Vagina (tissue), 2 donors: ENCODE measurements around the gene OSBPL10. TPM values are rescaled to one million over a fixed set of nuclear protein-coding genes. Genes with fewer than 3 reads are reported as not detected.

Experiments used
- DNase-seq, 2 donors: peaks; one replicate each; pipeline ENCODE4 v3.0.0-alpha.2; 2017; ENCODE audit errors: extremely low spot score in 2 of 2
- H3K27ac ChIP-seq: fragments of 200-600 bp; sonication (generic); one replicate; pipeline ENCODE4 v1.5.1; 2019
- H3K27me3 ChIP-seq: fragments of 200-600 bp; sonication (generic); one replicate; pipeline ENCODE4 v1.5.1; 2019
- H3K36me3 ChIP-seq, 2 donors: fragments of 200-600 bp; sonication (generic); one replicate each; pipeline ENCODE4 v1.5.1; 2017 to 2019
- H3K4me1 ChIP-seq: fragments of 200-600 bp; sonication (generic); one replicate; pipeline ENCODE4 v1.5.1; 2019
- H3K4me3 ChIP-seq, 2 donors: fragments of 200-600 bp; sonication (generic); 1 replicate in 1 of 2; 2 replicates in 1 of 2; pipeline ENCODE4 v1.5.1; 2016 to 2019
- H3K9me3 ChIP-seq: fragments of 200-600 bp; sonication (generic); one replicate; pipeline ENCODE4 v1.5.1; 2019
- CTCF ChIP-seq, 3 experiments: fragments of 450-650 bp in 2 of 3; fragments of 200-600 bp in 1 of 3; sonication (generic) in 1 of 3; IDR thresholded peaks; one replicate each; pipeline ENCODE4 v1.5.1; 2017 to 2019; ENCODE audit warnings: antibody characterized with exemption in 3 of 3, mild to moderate bottlenecking in 2 of 3, moderate library complexity in 2 of 3
- POLR2A ChIP-seq, 2 donors: fragments of 450-650 bp; IDR thresholded peaks; one replicate each; pipeline ENCODE4 v1.6.1; 2017; ENCODE audit warnings: antibody characterized with exemption in 2 of 2, mild to moderate bottlenecking in 2 of 2, moderate library complexity in 2 of 2
- POLR2AphosphoS5 ChIP-seq, 2 donors: sonication (generic); formaldehyde crosslinking; IDR thresholded peaks; one replicate each; pipeline ENCODE4 v1.9.0; 2017; ENCODE audit warnings: antibody characterized with exemption in 2 of 2, mild to moderate bottlenecking in 2 of 2, low read depth in 1 of 2; ENCODE audit not compliant: insufficient read depth in 1 of 2
- intact Hi-C: fragments of 100-400 bp; cut with DNase I; formaldehyde crosslinking; loops from one replicate; pipeline ENCODE4 v1.15.1; 2023
- total RNA-seq: library from RNA; depleted of rRNA; stranded (reverse); fragments of >200 nt; gene quantifications from one replicate; pipeline ENCODE4 v1.2.3, GENCODE V29; 2016

Gene OSBPL10
- total RNA-seq, 1 donor from 2014 or later, result 33.9 TPM

- Histone ChIP-seq H3K4me1 (peaks cover 10% of the 10 kb centered on the region), H3K36me3 (peaks cover 0 to 5% of the 10 kb centered on the region in 2 donors), H3K9me3 (no peaks in the 10 kb centered on the region), H3K27ac (no peak overlapping the region), H3K27me3 (no peaks in the 10 kb centered on the region), H3K4me3 (no peak overlapping the region)
- intact Hi-C loops, result no loop called here
- no peak for DNase-seq
- TF ChIP-seq POLR2AphosphoS5 (IDR thresholded peaks at IDR 0.05; ENCODE audit: insufficient read depth in 1 of 2, low read depth in 1 of 2), result no peak
- no peak for TF ChIP-seq POLR2A (IDR thresholded peaks at IDR 0.05)
- no peak for TF ChIP-seq CTCF (IDR thresholded peaks at IDR 0.05)
These were observed 365.8 kb downstream of the OSBPL10 start for GRCh38 chr3:31615071-31615875.

- no peaks in the 10 kb centered on the region for H3K9me3 ChIP-seq
- TF ChIP-seq POLR2AphosphoS5 (IDR thresholded peaks at IDR 0.05; ENCODE audit: insufficient read depth in 1 of 2, low read depth in 1 of 2), result no peak
- no peak for TF ChIP-seq CTCF (IDR thresholded peaks at IDR 0.05)
- no peak for TF ChIP-seq POLR2A (IDR thresholded peaks at IDR 0.05)
- H3K27ac ChIP-seq, result no peak overlapping the region
- DNase-seq, result no peak
- no peaks in the 10 kb centered on the region for H3K27me3 ChIP-seq
- H3K4me3 ChIP-seq, result no peak overlapping the region
- peaks cover 10% of the 10 kb centered on the region for H3K4me1 ChIP-seq
- peaks cover 0 to 5% of the 10 kb centered on the region in 2 donors for H3K36me3 ChIP-seq
- intact Hi-C loops, result no loop called here
These were observed 366.7 kb downstream of the OSBPL10 start for GRCh38 chr3:31614162-31614921.

GRCh38 chr3:31613654-31614053 is 367.4 kb downstream of the OSBPL10 start:
- Histone ChIP-seq H3K4me1 (peaks cover 10% of the 10 kb centered on the region), H3K27me3 (no peaks in the 10 kb centered on the region)
- intact Hi-C loops, result no loop called here

GRCh38 chr3:31613177-31613576 is 367.9 kb downstream of the OSBPL10 start:
- intact Hi-C loops, result no loop called here

More at GRCh38 chr3:31613654-31614053, 367.4 kb downstream of the OSBPL10 start:
- no peak for DNase-seq
- H3K27ac ChIP-seq, result no peak overlapping the region
- no peaks in the 10 kb centered on the region for H3K9me3 ChIP-seq
- no peak overlapping the region for H3K4me3 ChIP-seq
- TF ChIP-seq POLR2A (IDR thresholded peaks at IDR 0.05) (no peak), POLR2AphosphoS5 (IDR thresholded peaks at IDR 0.05; ENCODE audit: insufficient read depth in 1 of 2, low read depth in 1 of 2) (no peak), CTCF (IDR thresholded peaks at IDR 0.05) (no peak)
- H3K36me3 ChIP-seq, result no peaks in the 10 kb centered on the region

More at GRCh38 chr3:31613177-31613576, 367.9 kb downstream of the OSBPL10 start:
- H3K4me1 ChIP-seq, result peaks cover 10% of the 10 kb centered on the region
- TF ChIP-seq CTCF (IDR thresholded peaks at IDR 0.05), result no peak
- TF ChIP-seq POLR2A (IDR thresholded peaks at IDR 0.05), result no peak
- TF ChIP-seq POLR2AphosphoS5 (IDR thresholded peaks at IDR 0.05; ENCODE audit: insufficient read depth in 1 of 2, low read depth in 1 of 2), result no peak
- H3K4me3 ChIP-seq, result no peak overlapping the region
- no peak for DNase-seq
- H3K27me3 ChIP-seq, result no peaks in the 10 kb centered on the region
- H3K9me3 ChIP-seq, result no peaks in the 10 kb centered on the region
- H3K36me3 ChIP-seq, result no peaks in the 10 kb centered on the region
- no peak overlapping the region for H3K27ac ChIP-seq

Other genes starting within 250 kb of the OSBPL10 start
- gene ZNF860, start 488 bp upstream of the OSBPL10 start, total RNA-seq, result 2.0 TPM
- 57.5 TPM for gene GPD1L, start 125.4 kb upstream of the OSBPL10 start, total RNA-seq